ENCODE measurements around the gene PIGU.

The PIGU gene

DNA sequence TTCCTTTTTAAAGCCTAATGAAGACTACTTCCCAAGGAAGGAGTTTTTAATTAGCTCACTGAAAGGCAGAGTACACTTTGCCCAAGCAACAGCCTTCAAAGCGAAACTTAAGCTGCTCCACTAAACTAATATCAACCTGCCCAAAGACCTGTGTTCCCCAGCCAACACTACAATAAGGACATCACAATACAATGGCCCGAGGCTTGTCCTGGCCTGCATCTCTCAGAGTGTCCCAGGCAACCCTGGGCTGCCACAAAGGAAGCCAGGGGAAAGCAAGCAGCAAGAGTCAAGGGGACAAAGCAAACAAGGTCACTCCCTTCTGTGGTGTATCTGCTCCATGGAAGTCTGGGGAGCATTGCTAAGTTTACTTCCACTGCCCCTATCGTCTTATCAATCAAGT is 52.3 kb downstream of the PIGU start:
- no peak overlapping the region for H3K4me3 ChIP-seq (ENCODE audit: insufficient read depth, low read length, poor library complexity, severe bottlenecking)
- H3K9me2 ChIP-seq (replicated peaks; ENCODE audit: insufficient read depth, low read length), result no peaks in the 10 kb centered on the region
- no peak overlapping the region for H3K27ac ChIP-seq (ENCODE audit: low read depth, low read length)
- H3K79me2 ChIP-seq (ENCODE audit: insufficient read depth, low read length), result no peaks in the 10 kb centered on the region
- H4K20me1 ChIP-seq (ENCODE audit: low read depth, low read length), result no peaks in the 10 kb centered on the region
- no peaks in the 10 kb centered on the region for H3K9me3 ChIP-seq (ENCODE audit: insufficient read depth, low read length)
- no peak overlapping the region for H3K9ac ChIP-seq (ENCODE audit: low read length)
- H3K27me3 ChIP-seq (ENCODE audit: low read length), result no peaks in the 10 kb centered on the region
- TF ChIP-seq, protein P1, sequence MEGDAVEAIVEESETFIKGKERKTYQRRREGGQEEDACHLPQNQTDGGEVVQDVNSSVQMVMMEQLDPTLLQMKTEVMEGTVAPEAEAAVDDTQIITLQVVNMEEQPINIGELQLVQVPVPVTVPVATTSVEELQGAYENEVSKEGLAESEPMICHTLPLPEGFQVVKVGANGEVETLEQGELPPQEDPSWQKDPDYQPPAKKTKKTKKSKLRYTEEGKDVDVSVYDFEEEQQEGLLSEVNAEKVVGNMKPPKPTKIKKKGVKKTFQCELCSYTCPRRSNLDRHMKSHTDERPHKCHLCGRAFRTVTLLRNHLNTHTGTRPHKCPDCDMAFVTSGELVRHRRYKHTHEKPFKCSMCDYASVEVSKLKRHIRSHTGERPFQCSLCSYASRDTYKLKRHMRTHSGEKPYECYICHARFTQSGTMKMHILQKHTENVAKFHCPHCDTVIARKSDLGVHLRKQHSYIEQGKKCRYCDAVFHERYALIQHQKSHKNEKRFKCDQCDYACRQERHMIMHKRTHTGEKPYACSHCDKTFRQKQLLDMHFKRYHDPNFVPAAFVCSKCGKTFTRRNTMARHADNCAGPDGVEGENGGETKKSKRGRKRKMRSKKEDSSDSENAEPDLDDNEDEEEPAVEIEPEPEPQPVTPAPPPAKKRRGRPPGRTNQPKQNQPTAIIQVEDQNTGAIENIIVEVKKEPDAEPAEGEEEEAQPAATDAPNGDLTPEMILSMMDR (IDR thresholded peaks at IDR 0.05; ENCODE audit: insufficient read depth, low read length, poor library complexity, severe bottlenecking), result no peak
- TF ChIP-seq EZH2phosphoT487 (conservative IDR thresholded peaks at IDR 0.05; ENCODE audit: low read length), result no peak
- H3F3A ChIP-seq (ENCODE audit: insufficient read depth), result peaks cover 10% of the 10 kb centered on the region; the same call in 1 of the 2 replicates
- H3K4me2 ChIP-seq (ENCODE audit: low read depth, low read length, poor library complexity, severe bottlenecking), result no peak overlapping the region
- no peaks in the 10 kb centered on the region for H3K36me3 ChIP-seq (ENCODE audit: low read length)
- no peak overlapping the region for H2AFZ ChIP-seq (ENCODE audit: low read depth, low read length, severe bottlenecking)

DNA sequence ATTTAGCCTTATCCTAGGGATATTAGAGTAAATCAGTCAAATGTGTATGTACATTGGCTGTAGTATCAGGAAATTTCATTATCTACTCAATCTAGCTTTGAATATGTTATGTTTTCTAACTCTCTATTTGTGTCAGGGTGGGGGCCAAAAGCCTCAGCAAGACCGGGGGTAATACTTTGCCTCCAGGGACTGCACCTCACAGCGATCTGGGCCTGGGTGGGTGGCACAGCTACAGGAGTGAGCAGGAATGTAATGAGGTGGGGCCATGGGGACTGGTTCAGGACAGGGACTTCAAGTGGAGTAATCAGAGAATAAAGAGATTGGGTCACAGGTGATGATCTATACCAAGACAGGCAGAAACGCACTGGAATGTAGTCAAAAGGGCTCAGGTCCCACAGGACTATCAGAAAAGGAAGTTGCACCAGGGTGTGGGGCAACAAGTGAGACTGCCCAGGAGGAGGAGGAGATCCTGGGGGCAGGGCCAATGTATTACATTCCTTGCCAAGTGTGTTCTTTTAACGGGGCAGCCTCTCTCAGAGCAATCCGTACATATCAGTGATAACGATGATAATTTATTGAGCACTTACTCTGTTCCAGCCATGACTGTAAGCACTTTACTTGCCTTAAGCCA is 54.0 kb downstream of the PIGU start:
- H2AFZ ChIP-seq (ENCODE audit: low read depth, low read length, severe bottlenecking), result no peak overlapping the region
- H3K4me3 ChIP-seq (ENCODE audit: insufficient read depth, low read length, poor library complexity, severe bottlenecking), result no peak overlapping the region
- no peaks in the 10 kb centered on the region for H3K9me3 ChIP-seq (ENCODE audit: insufficient read depth, low read length)
- no peaks in the 10 kb centered on the region for H3K79me2 ChIP-seq (ENCODE audit: insufficient read depth, low read length)
- H3F3A ChIP-seq (ENCODE audit: insufficient read depth), result peaks cover 10% of the 10 kb centered on the region; the same call in 1 of the 2 replicates
- no peak overlapping the region for H3K4me2 ChIP-seq (ENCODE audit: low read depth, low read length, poor library complexity, severe bottlenecking)
- H4K20me1 ChIP-seq (ENCODE audit: low read depth, low read length), result no peaks in the 10 kb centered on the region
- H3K9ac ChIP-seq (ENCODE audit: low read length), result no peak overlapping the region
- H3K9me2 ChIP-seq (replicated peaks; ENCODE audit: insufficient read depth, low read length), result no peaks in the 10 kb centered on the region
- H3K36me3 ChIP-seq (ENCODE audit: low read length), result no peaks in the 10 kb centered on the region
- H3K27ac ChIP-seq (ENCODE audit: low read depth, low read length), result no peak overlapping the region
- no peak for TF ChIP-seq EZH2phosphoT487 (conservative IDR thresholded peaks at IDR 0.05; ENCODE audit: low read length)
- TF ChIP-seq, protein P1 (IDR thresholded peaks at IDR 0.05; ENCODE audit: insufficient read depth, low read length, poor library complexity, severe bottlenecking), result no peak
- H3K27me3 ChIP-seq (ENCODE audit: low read length), result no peaks in the 10 kb centered on the region

DNA sequence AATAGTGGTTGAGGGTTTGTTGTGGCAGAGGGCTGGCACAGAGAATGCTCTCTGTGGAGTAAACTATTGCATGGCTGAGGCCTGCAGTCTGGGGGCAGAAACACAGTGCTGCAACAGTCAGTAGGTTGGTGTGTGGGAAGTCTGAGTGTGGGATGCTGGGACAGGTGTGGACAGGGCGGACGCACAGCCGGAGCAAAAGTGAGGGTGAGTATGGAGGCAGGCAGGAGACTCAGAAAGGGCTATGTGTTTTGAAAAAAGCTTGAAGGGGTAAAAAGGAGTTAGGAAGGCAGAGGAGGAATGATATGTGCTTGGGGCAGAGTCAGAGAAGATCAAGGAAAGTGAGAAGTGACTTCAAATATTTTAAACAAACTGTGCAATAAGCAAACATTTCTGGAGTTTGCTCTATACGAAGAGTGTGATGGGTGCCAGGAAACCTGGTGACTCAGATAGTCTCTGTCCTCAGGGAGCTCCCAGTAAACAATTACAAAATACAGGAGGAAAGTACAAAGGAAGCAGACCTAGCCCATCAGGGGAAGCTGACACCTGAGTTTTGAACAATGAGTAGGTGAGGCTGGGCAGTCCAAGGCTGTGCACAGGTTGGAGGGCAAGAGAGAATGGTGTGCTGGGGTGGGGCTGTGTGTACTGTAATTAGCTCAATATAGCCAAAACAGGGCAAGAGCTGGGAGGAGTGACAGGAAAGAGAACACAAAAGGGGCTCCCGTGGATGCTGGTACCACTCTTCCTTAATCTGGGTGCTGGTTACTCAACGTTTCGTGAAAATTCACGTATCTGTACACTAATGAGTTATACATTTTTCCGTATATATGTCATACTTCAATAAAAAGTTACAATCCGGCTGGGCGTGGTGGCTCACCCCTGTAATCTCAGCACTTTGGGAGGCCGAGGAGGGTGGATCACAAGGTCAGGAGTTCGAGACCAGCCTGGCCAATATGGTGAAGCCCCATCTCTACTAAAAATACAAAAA is 55.2 kb downstream of the PIGU start:
- no peaks in the 10 kb centered on the region for H3K79me2 ChIP-seq (ENCODE audit: insufficient read depth, low read length)
- no peaks in the 10 kb centered on the region for H3K9me3 ChIP-seq (ENCODE audit: insufficient read depth, low read length)
- no peaks in the 10 kb centered on the region for H4K20me1 ChIP-seq (ENCODE audit: low read depth, low read length)
- no peak overlapping the region for H3K4me3 ChIP-seq (ENCODE audit: insufficient read depth, low read length, poor library complexity, severe bottlenecking)
- H3K36me3 ChIP-seq (ENCODE audit: low read length), result no peaks in the 10 kb centered on the region
- H3K27me3 ChIP-seq (ENCODE audit: low read length), result no peaks in the 10 kb centered on the region
- no peak overlapping the region for H2AFZ ChIP-seq (ENCODE audit: low read depth, low read length, severe bottlenecking)
- H3F3A ChIP-seq (ENCODE audit: insufficient read depth), result no peaks in the 10 kb centered on the region
- TF ChIP-seq EZH2phosphoT487 (conservative IDR thresholded peaks at IDR 0.05; ENCODE audit: low read length), result no peak
- TF ChIP-seq, protein P1 (IDR thresholded peaks at IDR 0.05; ENCODE audit: insufficient read depth, low read length, poor library complexity, severe bottlenecking), result no peak
- H3K27ac ChIP-seq (ENCODE audit: low read depth, low read length), result no peak overlapping the region
- no peak overlapping the region for H3K9ac ChIP-seq (ENCODE audit: low read length)
- no peak overlapping the region for H3K4me2 ChIP-seq (ENCODE audit: low read depth, low read length, poor library complexity, severe bottlenecking)
- no peaks in the 10 kb centered on the region for H3K9me2 ChIP-seq (replicated peaks; ENCODE audit: insufficient read depth, low read length)
